ENCODE data around the gene LTN1. TPM values are rescaled to one million over a fixed set of nuclear protein-coding genes. Genes with fewer than 3 reads are reported as not detected.

Gene LTN1
- total and polyA plus RNA-seq, 2 of the 13 experiments (the other 11 are each of a cell fraction or from before 2014, with no cell fraction given): 6.7 to 24.6 TPM

- TF ChIP-seq, protein P1, sequence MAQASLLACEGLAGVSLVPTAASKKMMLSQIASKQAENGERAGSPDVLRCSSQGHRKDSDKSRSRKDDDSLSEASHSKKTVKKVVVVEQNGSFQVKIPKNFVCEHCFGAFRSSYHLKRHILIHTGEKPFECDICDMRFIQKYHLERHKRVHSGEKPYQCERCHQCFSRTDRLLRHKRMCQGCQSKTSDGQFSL (CRISPR knock-in tag; IDR thresholded peaks at IDR 0.05): no peak
- no peak for TF ChIP-seq TEF (CRISPR knock-in tag; IDR thresholded peaks at IDR 0.05)
- TF ChIP-seq HES4 (CRISPR knock-in tag; IDR thresholded peaks at IDR 0.05; ENCODE audit: borderline replicate concordance): no peak
- no peak for TF ChIP-seq ZNF362 (CRISPR knock-in tag; IDR thresholded peaks at IDR 0.05; ENCODE audit: borderline replicate concordance)
- TF ChIP-seq POGZ (CRISPR knock-in tag; IDR thresholded peaks at IDR 0.05): no peak
- TF ChIP-seq, protein P2, sequence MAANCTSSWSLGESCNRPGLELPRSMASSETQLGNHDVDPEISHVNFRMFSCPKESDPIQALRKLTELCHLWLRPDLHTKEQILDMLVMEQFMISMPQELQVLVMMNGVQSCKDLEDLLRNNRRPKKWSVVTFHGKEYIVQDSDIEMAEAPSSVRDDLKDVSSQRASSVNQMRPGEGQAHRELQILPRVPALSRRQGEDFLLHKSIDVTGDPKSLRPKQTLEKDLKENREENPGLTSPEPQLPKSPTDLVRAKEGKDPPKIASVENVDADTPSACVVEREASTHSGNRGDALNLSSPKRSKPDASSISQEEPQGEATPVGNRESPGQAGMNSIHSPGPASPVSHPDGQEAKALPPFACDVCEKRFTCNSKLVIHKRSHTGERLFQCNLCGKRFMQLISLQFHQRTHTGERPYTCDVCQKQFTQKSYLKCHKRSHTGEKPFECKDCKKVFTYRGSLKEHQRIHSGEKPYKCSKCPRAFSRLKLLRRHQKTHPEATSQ (CRISPR knock-in tag; IDR thresholded peaks at IDR 0.05; ENCODE audit: borderline replicate concordance): no peak
- no peak for TF ChIP-seq SNRNP70 (IDR thresholded peaks at IDR 0.05; ENCODE audit: low read depth, low read length)
- no peak for TF ChIP-seq ZBTB14 (CRISPR knock-in tag; IDR thresholded peaks at IDR 0.05)
- no peak for TF ChIP-seq NPAS2 (CRISPR knock-in tag; IDR thresholded peaks at IDR 0.05; ENCODE audit: borderline replicate concordance)
- TF ChIP-seq, protein P3, sequence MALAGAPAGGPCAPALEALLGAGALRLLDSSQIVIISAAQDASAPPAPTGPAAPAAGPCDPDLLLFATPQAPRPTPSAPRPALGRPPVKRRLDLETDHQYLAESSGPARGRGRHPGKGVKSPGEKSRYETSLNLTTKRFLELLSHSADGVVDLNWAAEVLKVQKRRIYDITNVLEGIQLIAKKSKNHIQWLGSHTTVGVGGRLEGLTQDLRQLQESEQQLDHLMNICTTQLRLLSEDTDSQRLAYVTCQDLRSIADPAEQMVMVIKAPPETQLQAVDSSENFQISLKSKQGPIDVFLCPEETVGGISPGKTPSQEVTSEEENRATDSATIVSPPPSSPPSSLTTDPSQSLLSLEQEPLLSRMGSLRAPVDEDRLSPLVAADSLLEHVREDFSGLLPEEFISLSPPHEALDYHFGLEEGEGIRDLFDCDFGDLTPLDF (CRISPR knock-in tag; IDR thresholded peaks at IDR 0.05): no peak
- TF ChIP-seq ZNF30 (CRISPR knock-in tag; IDR thresholded peaks at IDR 0.05): no peak
- TF ChIP-seq, protein P4, sequence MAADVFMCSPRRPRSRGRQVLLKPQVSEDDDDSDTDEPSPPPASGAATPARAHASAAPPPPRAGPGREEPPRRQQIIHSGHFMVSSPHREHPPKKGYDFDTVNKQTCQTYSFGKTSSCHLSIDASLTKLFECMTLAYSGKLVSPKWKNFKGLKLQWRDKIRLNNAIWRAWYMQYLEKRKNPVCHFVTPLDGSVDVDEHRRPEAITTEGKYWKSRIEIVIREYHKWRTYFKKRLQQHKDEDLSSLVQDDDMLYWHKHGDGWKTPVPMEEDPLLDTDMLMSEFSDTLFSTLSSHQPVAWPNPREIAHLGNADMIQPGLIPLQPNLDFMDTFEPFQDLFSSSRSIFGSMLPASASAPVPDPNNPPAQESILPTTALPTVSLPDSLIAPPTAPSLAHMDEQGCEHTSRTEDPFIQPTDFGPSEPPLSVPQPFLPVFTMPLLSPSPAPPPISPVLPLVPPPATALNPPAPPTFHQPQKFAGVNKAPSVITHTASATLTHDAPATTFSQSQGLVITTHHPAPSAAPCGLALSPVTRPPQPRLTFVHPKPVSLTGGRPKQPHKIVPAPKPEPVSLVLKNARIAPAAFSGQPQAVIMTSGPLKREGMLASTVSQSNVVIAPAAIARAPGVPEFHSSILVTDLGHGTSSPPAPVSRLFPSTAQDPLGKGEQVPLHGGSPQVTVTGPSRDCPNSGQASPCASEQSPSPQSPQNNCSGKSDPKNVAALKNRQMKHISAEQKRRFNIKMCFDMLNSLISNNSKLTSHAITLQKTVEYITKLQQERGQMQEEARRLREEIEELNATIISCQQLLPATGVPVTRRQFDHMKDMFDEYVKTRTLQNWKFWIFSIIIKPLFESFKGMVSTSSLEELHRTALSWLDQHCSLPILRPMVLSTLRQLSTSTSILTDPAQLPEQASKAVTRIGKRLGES (CRISPR knock-in tag; IDR thresholded peaks at IDR 0.05; ENCODE audit: borderline replicate concordance): no peak
- Histone ChIP-seq H3K9me3 (ENCODE audit: low read length) (no peaks in the 10 kb centered on the region), H3K79me2 (ENCODE audit: insufficient read depth, low read length) (no peaks in the 10 kb centered on the region), H2AFZ (ENCODE audit: low read length) (no peak overlapping the region), H3K4me3 (replicated peaks in 1 of 3; ENCODE audit: insufficient read depth in 1 of 3, low read depth in 2 of 3, low read length in 3 of 3) (no peak overlapping the region), H3K36me3 (replicated peaks in 1 of 2; ENCODE audit: control insufficient read depth in 1 of 2, insufficient read depth in 2 of 2, low read length in 2 of 2) (no peaks in the 10 kb centered on the region), H3K9ac (ENCODE audit: insufficient read depth, low read depth, low read length) (no peak overlapping the region), H3K4me1 (ENCODE audit: insufficient read depth, low read length) (no peaks in the 10 kb centered on the region), H4K20me1 (ENCODE audit: insufficient read depth, low read length) (no peaks in the 10 kb centered on the region), H3K27ac (ENCODE audit: extremely low read length, insufficient read depth, low read length) (no peak overlapping the region), H3K4me2 (ENCODE audit: low read depth, low read length) (no peak overlapping the region), H3K27me3 (ENCODE audit: control insufficient read depth in 1 of 2, insufficient read depth in 2 of 2, low read length in 2 of 2) (no peaks in the 10 kb centered on the region)
- in situ Hi-C loops (cut with HindIII; ENCODE audit: extremely low pct_ligation_motif_present, low pct_unique_long_range_greater_than_20kb) (no loop called here), intact Hi-C loops (cut with micrococcal nuclease; ENCODE audit: unreplicated experiment) (no loop called here)
- POLR2A ChIA-PET: no interaction called here
- CTCF ChIA-PET (ENCODE audit: low intra/inter-chr PET ratio, low total read pairs): no interaction called here
- no peak for FAIRE-seq
- no peak for DNase-seq (ENCODE audit: low spot score)
- WGBS (ENCODE audit: low lambda C conversion rate): 66% methylated on average over 14 of the region's 18 CpGs
- BruUV-seq (replicated peaks): no TSS peak
- no peak for ATAC-seq
Measured at GRCh38 chr21:28903448-28903847, 89.2 kb downstream of the LTN1 start.

Measured in HepG2 (cell line).